Activated CD8-positive, alpha-beta memory T cell treated with anti-CD3 and anti-CD28 coated beads, Interleukin-2, amount 10 ng/mL, durations not matched to agents 7 days and 5 days (primary cell): ENCODE results near the gene RSPH6A. TPM values are rescaled to one million over a fixed set of nuclear protein-coding genes. Genes with fewer than 3 reads are reported as not detected.
"Not testable (repeated sequence)": the region's sequence is repeated elsewhere in the genome, so short reads cannot be mapped to it uniquely, and the experiment has no call there.

Experiments
- ATAC-seq: fragments of 150-1000 bp; cut with Tn5 transposase; one replicate; pipeline ENCODE4 v1.10.0; 2021; ENCODE audit warnings: moderate library complexity
- CTCF ChIA-PET: fragments of 350-600 bp; sonication (Branson Sonifier 250); formaldehyde crosslinking; loops from one replicate; lab custom pipeline; 2021; ENCODE audit warnings: antibody characterized with exemption; lab: Charles Lee
- DNase-seq: peaks from one replicate; pipeline ENCODE4 v3.0.0-alpha.2; 2020
- H3K27ac Mint-ChIP-seq: one replicate; pipeline ENCODE4 v1.8.0; 2021; ENCODE audit warnings: mild to moderate bottlenecking, mixed read lengths
- H3K27me3 Mint-ChIP-seq: one replicate; pipeline ENCODE4 v1.8.0; 2021; ENCODE audit warnings: mixed read lengths
- H3K36me3 Mint-ChIP-seq: one replicate; pipeline ENCODE4 v1.8.0; 2021; ENCODE audit warnings: mild to moderate bottlenecking, mixed read lengths
- H3K4me1 Mint-ChIP-seq: one replicate; pipeline ENCODE4 v1.8.0; 2021; ENCODE audit warnings: mixed read lengths
- H3K4me3 Mint-ChIP-seq: one replicate; pipeline ENCODE4 v1.8.0; 2021; ENCODE audit warnings: mild to moderate bottlenecking, moderate library complexity, mixed read lengths
- H3K9me3 Mint-ChIP-seq: one replicate; pipeline ENCODE4 v1.8.0; 2022; ENCODE audit warnings: low read depth, mixed read lengths
- total RNA-seq, 2 experiments: library from RNA; stranded (reverse); gene quantifications; one replicate each; pipeline ENCODE4 v1.2.3, GENCODE V29; 2021

Gene RSPH6A
- total RNA-seq, 2 experiments from 2014 or later = 0.19 to 0.23 TPM

GRCh38 chr19:45809643-45810159 lies 5.4 kb downstream of the RSPH6A start:
- peak overlapping the region; percentile 26 for H3K4me3 Mint-ChIP-seq
- peaks cover 15% of the 10 kb centered on the region for H3K4me1 Mint-ChIP-seq
- H3K27me3 Mint-ChIP-seq = peaks cover 6% of the 10 kb centered on the region
- DNase-seq (no peak), ATAC-seq (peak; percentile 59)
- CTCF ChIA-PET = interaction anchor here (0.9 to 6.6 kb wide), 4 partner anchors 11 to 76 kb away, joined by 3 to 36 read pairs (median 12); partner anchors contain the start of genes DMWD and SIX5
- H3K9me3 Mint-ChIP-seq = no peaks in the 10 kb centered on the region
- no peaks in the 10 kb centered on the region for H3K36me3 Mint-ChIP-seq
- peak overlapping the region; percentile 88 for H3K27ac Mint-ChIP-seq

DNA sequence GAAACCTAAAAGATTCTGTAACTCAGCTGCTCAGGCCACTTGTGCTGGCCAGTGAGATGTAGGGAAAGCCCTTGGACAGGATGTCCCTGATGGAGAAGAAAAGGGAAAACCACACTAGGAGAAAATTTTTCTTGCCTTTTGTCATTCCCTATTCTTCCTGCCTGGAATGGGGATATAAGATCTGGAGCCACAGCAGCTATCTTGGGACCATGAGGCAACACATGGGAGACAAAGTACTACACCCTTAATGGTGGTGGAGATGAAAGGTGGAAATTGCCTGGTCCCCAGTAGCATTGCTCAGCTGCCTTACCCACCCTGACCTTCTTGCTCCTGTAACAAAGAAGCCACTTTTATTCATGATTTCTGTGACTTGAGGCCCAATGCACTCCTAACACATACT lies 9.4 kb downstream of the RSPH6A start:
- H3K27ac Mint-ChIP-seq = no peak overlapping the region
- ATAC-seq = no peak
- no peaks in the 10 kb centered on the region for H3K36me3 Mint-ChIP-seq
- H3K27me3 Mint-ChIP-seq = peaks cover 22% of the 10 kb centered on the region
- DNase-seq = no peak
- peaks cover 14% of the 10 kb centered on the region for H3K4me1 Mint-ChIP-seq
- H3K4me3 Mint-ChIP-seq = no peak overlapping the region
- H3K9me3 Mint-ChIP-seq = no peaks in the 10 kb centered on the region
- CTCF ChIA-PET = interaction anchor here (1.6 to 20.8 kb wide), 2 partner anchors 11 to 34 kb away, joined by 6 to 338 read pairs; partner anchors contain the start of gene SIX5

DNA sequence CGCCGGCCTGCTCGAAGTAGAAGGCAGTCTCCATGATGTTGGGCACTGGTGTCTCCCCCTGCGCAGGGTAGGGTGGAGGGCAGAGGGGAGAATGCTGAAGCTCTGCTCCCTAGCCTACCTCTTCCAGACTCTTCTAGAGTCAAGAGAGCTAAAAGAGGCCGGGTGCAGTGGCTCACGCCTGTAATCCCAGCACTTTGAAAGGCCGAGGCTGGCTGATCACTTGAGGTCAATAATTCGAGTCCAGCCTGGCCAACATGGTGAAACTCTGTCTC lies 10.2 kb downstream of the RSPH6A start:
- H3K27me3 Mint-ChIP-seq = peaks cover 22% of the 10 kb centered on the region
- no peak for ATAC-seq
- CTCF ChIA-PET = interaction anchor here (1.6 to 20.8 kb wide), 2 partner anchors 12 to 33 kb away, joined by 6 to 338 read pairs; partner anchors contain the start of gene SIX5
- H3K27ac Mint-ChIP-seq = no peak overlapping the region
- DNase-seq = no peak
- H3K36me3 Mint-ChIP-seq = no peaks in the 10 kb centered on the region
- no peak overlapping the region for H3K4me3 Mint-ChIP-seq
- H3K9me3 Mint-ChIP-seq = no peaks in the 10 kb centered on the region
- peaks cover 7% of the 10 kb centered on the region for H3K4me1 Mint-ChIP-seq

DNA sequence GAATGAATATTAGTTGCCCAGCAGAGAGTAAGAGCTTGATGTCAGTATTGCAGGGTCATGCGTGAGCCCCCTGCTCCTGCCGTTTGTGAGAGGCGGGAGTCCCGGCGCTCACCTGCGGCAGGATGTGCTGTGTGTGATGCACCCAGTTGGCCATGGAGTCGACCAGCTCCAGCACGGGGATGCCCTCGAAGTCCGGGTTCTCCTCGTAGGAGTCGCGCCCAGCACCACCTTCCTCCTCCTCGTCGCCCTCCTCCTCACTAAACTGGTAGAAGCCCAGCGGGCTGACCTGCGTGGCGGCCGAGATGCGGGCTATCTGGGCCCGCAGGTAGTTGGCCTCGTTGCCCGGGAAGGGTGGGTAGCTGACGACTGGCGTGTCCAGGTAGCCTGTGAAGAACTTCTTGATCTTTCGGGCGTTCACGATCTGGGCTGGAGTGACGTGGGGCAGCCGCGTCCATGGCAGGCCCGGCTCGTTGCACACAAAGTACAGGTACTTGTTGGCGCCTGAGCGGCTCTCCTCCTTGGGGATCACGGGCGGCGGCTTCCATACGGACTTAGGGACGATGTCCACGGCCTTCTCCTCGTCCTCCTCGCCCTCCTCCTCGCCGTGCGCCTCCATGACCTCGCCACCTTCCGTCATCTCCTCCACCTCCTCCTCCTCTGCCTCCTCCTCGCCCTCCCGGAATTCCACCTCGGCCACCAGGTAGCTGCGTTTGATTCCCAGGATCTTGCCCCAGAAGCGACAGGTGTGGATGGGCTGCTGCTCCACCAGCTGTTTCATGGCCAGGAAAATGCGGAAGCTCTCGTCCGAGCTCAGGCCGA lies 10.8 kb downstream of the RSPH6A start:
- H3K36me3 Mint-ChIP-seq = no peaks in the 10 kb centered on the region
- H3K27me3 Mint-ChIP-seq = peaks cover 24% of the 10 kb centered on the region
- no peak for ATAC-seq

DNA sequence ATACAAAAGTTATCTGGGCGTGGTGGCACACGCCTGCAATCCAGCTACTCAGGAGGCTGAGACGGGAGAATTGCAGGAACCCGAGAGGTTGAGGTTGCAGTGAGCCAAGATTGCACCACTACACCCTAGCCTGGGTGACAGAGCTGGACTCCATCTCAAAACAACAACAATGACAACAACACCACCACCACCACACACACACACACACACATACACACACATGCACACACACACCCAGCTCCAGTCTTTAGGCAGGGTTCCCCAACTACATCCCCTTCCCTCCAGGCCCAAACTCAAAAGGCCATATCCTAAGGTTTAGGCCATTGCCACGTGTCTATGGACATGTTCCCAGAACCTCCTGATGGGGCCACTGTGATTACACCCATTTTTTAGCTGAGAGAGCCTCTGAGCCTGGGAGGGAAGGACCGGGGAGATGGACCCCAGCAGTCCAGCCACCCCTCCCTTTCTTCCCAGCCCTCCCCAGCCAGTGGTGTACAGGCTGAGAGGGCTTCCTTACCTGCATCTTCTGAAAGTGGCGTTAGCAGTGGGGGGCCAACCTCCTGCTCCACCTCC lies 13.4 kb downstream of the RSPH6A start:
- CTCF ChIA-PET = interaction anchor here (1.2 to 20.8 kb wide), 5 partner anchors 12 to 30 kb away, joined by 3 to 338 read pairs (median 16); partner anchors contain the start of genes DMWD and SIX5

More for the DNA sequence above, 10.8 kb downstream of the RSPH6A start:
- H3K4me1 Mint-ChIP-seq = peaks cover 2% of the 10 kb centered on the region
- no peak overlapping the region for H3K4me3 Mint-ChIP-seq
- no peak overlapping the region for H3K27ac Mint-ChIP-seq
- CTCF ChIA-PET = interaction anchor here (1.4 to 20.8 kb wide), 4 partner anchors 9 to 33 kb away, joined by 3 to 338 read pairs (median 11); partner anchors contain the start of gene SIX5
- DNase-seq = no peak
- no peaks in the 10 kb centered on the region for H3K9me3 Mint-ChIP-seq

GRCh38 chr19:45800070-45800553 lies 15.0 kb downstream of the RSPH6A start:
- H3K27me3 Mint-ChIP-seq = peaks cover 38% of the 10 kb centered on the region
- no peak overlapping the region for H3K27ac Mint-ChIP-seq
- H3K4me3 Mint-ChIP-seq = no peak overlapping the region
- peaks cover 6% of the 10 kb centered on the region for H3K4me1 Mint-ChIP-seq
- no peak for DNase-seq
- ATAC-seq = no peak
- H3K9me3 Mint-ChIP-seq = no peaks in the 10 kb centered on the region
- CTCF ChIA-PET = interaction anchor here (1.1 to 20.8 kb wide), 16 partner anchors 9 to 112 kb away, joined by 3 to 338 read pairs (median 6); partner anchors contain the start of genes DMWD, FBXO46, FOXA3 and MYPOP
- H3K36me3 Mint-ChIP-seq = no peaks in the 10 kb centered on the region

More for the DNA sequence above, 13.4 kb downstream of the RSPH6A start:
- Mint-ChIP-seq H3K27ac (no peak overlapping the region), H3K27me3 (peaks cover 34% of the 10 kb centered on the region), H3K4me1 (peaks cover 6% of the 10 kb centered on the region), H3K4me3 (no peak overlapping the region), H3K36me3 (no peaks in the 10 kb centered on the region), H3K9me3 (no peaks in the 10 kb centered on the region)
- ATAC-seq (no peak), DNase-seq (no peak)

DNA sequence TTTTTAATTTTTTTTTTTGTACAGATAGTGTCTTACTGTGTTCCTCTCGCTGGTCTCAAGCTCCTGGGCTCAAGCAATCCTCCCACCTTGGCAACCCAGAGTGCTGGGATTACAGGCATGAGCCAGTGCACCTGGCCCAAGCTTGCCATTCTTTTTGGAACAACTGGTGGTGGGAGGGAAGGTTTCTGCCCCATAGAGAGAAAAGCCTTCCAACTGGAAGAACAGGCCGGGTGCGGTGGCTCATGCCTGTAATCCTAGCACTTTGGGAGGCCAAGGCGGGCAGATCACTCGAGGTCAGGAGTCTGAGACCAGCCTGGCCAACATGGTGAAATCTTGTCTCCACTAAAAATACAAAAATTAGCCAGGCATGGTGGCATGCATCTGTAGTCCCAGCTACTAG lies 15.6 kb downstream of the RSPH6A start:
- H3K27ac Mint-ChIP-seq, ATAC-seq, H3K4me3 Mint-ChIP-seq, H3K4me1 Mint-ChIP-seq, DNase-seq, H3K9me3 Mint-ChIP-seq, H3K36me3 Mint-ChIP-seq: not testable (repeated sequence)
- peaks cover 44% of the 10 kb centered on the region for H3K27me3 Mint-ChIP-seq
- CTCF ChIA-PET = interaction anchor here (0.7 to 20.8 kb wide), 25 partner anchors 9 to 111 kb away, joined by 3 to 338 read pairs (median 6); partner anchors contain the start of genes DMPK, DMWD, FBXO46 and FOXA3

GRCh38 chr19:45798995-45799517 lies 16.1 kb downstream of the RSPH6A start:
- CTCF ChIA-PET = interaction anchor here (0.7 to 20.8 kb wide), 26 partner anchors 9 to 111 kb away, joined by 3 to 338 read pairs (median 6); partner anchors contain the start of genes DMPK, DMWD, FBXO46 and FOXA3
- H3K36me3 Mint-ChIP-seq = no peaks in the 10 kb centered on the region
- peak; percentile 82 for ATAC-seq
- no peaks in the 10 kb centered on the region for H3K9me3 Mint-ChIP-seq
- H3K27ac Mint-ChIP-seq = no peak overlapping the region
- H3K4me3 Mint-ChIP-seq = no peak overlapping the region
- peaks cover 6% of the 10 kb centered on the region for H3K4me1 Mint-ChIP-seq
- peak; percentile 64 for DNase-seq
- peaks cover 42% of the 10 kb centered on the region for H3K27me3 Mint-ChIP-seq

- ATAC-seq = no peak
- no peak for DNase-seq
- Mint-ChIP-seq H3K27me3 (peaks cover 38% of the 10 kb centered on the region), H3K36me3 (peaks cover 4% of the 10 kb centered on the region), H3K9me3 (no peaks in the 10 kb centered on the region), H3K4me1 (peaks cover 32% of the 10 kb centered on the region), H3K27ac (no peak overlapping the region), H3K4me3 (no peak overlapping the region)
- CTCF ChIA-PET = interaction anchor here (0.9 to 20.8 kb wide), 3 partner anchors 15 to 23 kb away, joined by 5 to 338 read pairs (median 12); partner anchors contain the start of gene SIX5
Measured at GRCh38 chr19:45794627-45795026, 20.5 kb downstream of the RSPH6A start.

DNA sequence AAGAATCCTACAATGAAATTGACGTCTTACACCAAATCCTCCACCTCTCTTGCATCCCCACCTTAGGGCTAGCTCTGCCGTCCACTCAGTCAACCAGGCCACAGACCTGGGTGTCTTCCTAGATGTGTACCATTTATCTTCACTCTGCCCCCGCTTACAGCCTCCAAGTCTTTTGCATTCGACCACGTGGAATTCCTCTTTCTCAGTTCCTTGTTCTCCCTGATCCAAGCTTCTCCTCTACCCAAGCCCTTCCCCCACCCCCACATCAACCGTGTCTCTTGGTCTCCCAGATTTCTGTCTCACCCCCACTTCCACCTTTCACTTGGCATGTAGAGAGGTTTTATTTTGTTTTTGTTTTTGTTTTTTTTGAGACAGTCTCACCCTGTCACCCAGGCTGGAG lies 21.2 kb downstream of the RSPH6A start:
- Mint-ChIP-seq H3K9me3 (no peaks in the 10 kb centered on the region), H3K4me1 (peaks cover 28% of the 10 kb centered on the region), H3K4me3 (no peak overlapping the region), H3K27ac (peak overlapping the region; percentile 33), H3K36me3 (peaks cover 11% of the 10 kb centered on the region), H3K27me3 (peaks cover 39% of the 10 kb centered on the region)
- CTCF ChIA-PET = interaction anchor here (0.6 to 20.8 kb wide), 5 partner anchors 15 to 92 kb away, joined by 3 to 338 read pairs (median 10); partner anchors contain the start of genes IRF2BP1 and SIX5
- no peak for ATAC-seq
- DNase-seq = no peak

- H3K4me3 Mint-ChIP-seq = peak overlapping the region; percentile 63
- H3K27me3 Mint-ChIP-seq = peaks cover 42% of the 10 kb centered on the region
- ATAC-seq = no peak
- H3K4me1 Mint-ChIP-seq = peaks cover 26% of the 10 kb centered on the region
- no peak for DNase-seq
- peaks cover 18% of the 10 kb centered on the region for H3K36me3 Mint-ChIP-seq
- H3K27ac Mint-ChIP-seq = peak overlapping the region; percentile 78
- H3K9me3 Mint-ChIP-seq = no peaks in the 10 kb centered on the region
- CTCF ChIA-PET = interaction anchor here (0.7 to 20.8 kb wide), 7 partner anchors 7 to 630 kb away, joined by 3 to 338 read pairs (median 9); partner anchors contain the start of gene SIX5
Measured at GRCh38 chr19:45793178-45793564, 21.9 kb downstream of the RSPH6A start.

- Mint-ChIP-seq H3K4me1 (peaks cover 26% of the 10 kb centered on the region), H3K27me3 (peaks cover 40% of the 10 kb centered on the region), H3K36me3 (peaks cover 21% of the 10 kb centered on the region), H3K27ac (peak within 1 kb of the TSS; percentile 79), H3K9me3 (no peaks in the 10 kb centered on the region), H3K4me3 (peak within 1 kb of the TSS; percentile 82)
- peak; percentile 100 for DNase-seq
- CTCF ChIA-PET = interaction anchor here (0.7 to 20.8 kb wide), 9 partner anchors 8 to 629 kb away, joined by 3 to 338 read pairs (median 5); partner anchors contain the start of gene SIX5
- peak; percentile 90 for ATAC-seq
Measured at GRCh38 chr19:45792470-45793177, 22.5 kb downstream of the RSPH6A start, which contains the start of gene DMWD. DMWD (minus strand) TSS chr19:45792845; CDS start chr19:45792756, 89 bp downstream.
